Measurements from ENCODE around the gene CFAP54.
"Not testable (repeated sequence)": the region's sequence is repeated elsewhere in the genome, so short reads cannot be mapped to it uniquely, and the experiment has no call there.

GRCh38 chr12:96729466-96729865 is 240.1 kb downstream of the CFAP54 start:
- not testable (repeated sequence) for TF ChIP-seq POLR2AphosphoS5 (IDR thresholded peaks at IDR 0.05; ENCODE audit: low read depth, low read length); POLR2A (IDR thresholded peaks at IDR 0.05; ENCODE audit: low read depth, low read length); TAF1 (IDR thresholded peaks at IDR 0.05; ENCODE audit: borderline replicate concordance, low read depth, low read length)
